Prostate gland (tissue), 2 donors: ENCODE results near the gene USP15. TPM values are rescaled to one million over a fixed set of nuclear protein-coding genes. Genes with fewer than 3 reads are reported as not detected.
A peak's percentile ranks its signal among the peaks of the same experiment; 100 is the strongest.

Source experiments
- DNase-seq: peaks from one replicate; pipeline ENCODE4 v3.0.0-alpha.2; 2019; ENCODE audit warnings: low spot score
- H3K27ac ChIP-seq, 2 donors: fragments of 200-600 bp; sonication (generic); 2 replicates each; pipeline ENCODE4 v1.5.1; 2017 to 2019
- H3K27me3 ChIP-seq: fragments of 200-600 bp; sonication (generic); replicated peaks from 2 replicates; pipeline ENCODE4 v1.5.1; 2019; ENCODE audit not compliant: insufficient read depth
- H3K36me3 ChIP-seq, 2 donors: fragments of 200-600 bp; sonication (generic); 1 replicate in 1 of 2; 2 replicates in 1 of 2; pipeline versions ENCODE4 v1.5.1 to v1.8.1; 2017 to 2019
- H3K4me1 ChIP-seq: fragments of 200-600 bp; sonication (generic); replicated peaks from 2 replicates; pipeline ENCODE4 v1.5.1; 2019
- H3K4me3 ChIP-seq, 2 donors: fragments of 200-600 bp; sonication (generic); 2 replicates each; pipeline ENCODE4 v1.5.1; 2017 to 2019
- H3K9me3 ChIP-seq: fragments of 200-600 bp; sonication (generic); 2 replicates; pipeline ENCODE4 v1.5.1; 2017
- POLR2A ChIP-seq: fragments of 450-650 bp; IDR thresholded peaks from one replicate; pipeline ENCODE4 v1.6.1; 2016; ENCODE audit warnings: antibody characterized with exemption, mild to moderate bottlenecking
- POLR2AphosphoS5 ChIP-seq: sonication (generic); formaldehyde crosslinking; IDR thresholded peaks from one replicate; pipeline ENCODE4 v1.6.1; 2017; ENCODE audit warnings: antibody characterized with exemption
- WGBS: methylation state at CpG from one replicate; pipeline ENCODE4 v1.1.5; 2018; 5-methylcytosine and 5-hydroxymethylcytosine counted together
- intact Hi-C: fragments of 100-400 bp; cut with DNase I; formaldehyde crosslinking; loops from one replicate; pipeline ENCODE4 v1.14.2; 2022
- total RNA-seq, 2 donors: library from RNA; depleted of rRNA; stranded (reverse); fragments of >200 nt; gene quantifications; one replicate each; pipeline ENCODE4 v1.1.0, GENCODE V29; 2016
- TF ChIP-seq, protein P1 (sequence below), 4 experiments: fragments of 200-600 bp in 2 of 4; fragments of 450-650 bp in 2 of 4; sonication (generic) in 2 of 4; IDR thresholded peaks; 1 replicate in 3 of 4; 2 replicates in 1 of 4; pipeline ENCODE4 v1.5.1; 2016 to 2019; ENCODE audit warnings: antibody characterized with exemption in 4 of 4, mild to moderate bottlenecking in 2 of 4, moderate library complexity in 2 of 4

The USP15 gene
- total RNA-seq, 2 donors from 2014 or later = 33.6 to 59.4 TPM

DNA sequence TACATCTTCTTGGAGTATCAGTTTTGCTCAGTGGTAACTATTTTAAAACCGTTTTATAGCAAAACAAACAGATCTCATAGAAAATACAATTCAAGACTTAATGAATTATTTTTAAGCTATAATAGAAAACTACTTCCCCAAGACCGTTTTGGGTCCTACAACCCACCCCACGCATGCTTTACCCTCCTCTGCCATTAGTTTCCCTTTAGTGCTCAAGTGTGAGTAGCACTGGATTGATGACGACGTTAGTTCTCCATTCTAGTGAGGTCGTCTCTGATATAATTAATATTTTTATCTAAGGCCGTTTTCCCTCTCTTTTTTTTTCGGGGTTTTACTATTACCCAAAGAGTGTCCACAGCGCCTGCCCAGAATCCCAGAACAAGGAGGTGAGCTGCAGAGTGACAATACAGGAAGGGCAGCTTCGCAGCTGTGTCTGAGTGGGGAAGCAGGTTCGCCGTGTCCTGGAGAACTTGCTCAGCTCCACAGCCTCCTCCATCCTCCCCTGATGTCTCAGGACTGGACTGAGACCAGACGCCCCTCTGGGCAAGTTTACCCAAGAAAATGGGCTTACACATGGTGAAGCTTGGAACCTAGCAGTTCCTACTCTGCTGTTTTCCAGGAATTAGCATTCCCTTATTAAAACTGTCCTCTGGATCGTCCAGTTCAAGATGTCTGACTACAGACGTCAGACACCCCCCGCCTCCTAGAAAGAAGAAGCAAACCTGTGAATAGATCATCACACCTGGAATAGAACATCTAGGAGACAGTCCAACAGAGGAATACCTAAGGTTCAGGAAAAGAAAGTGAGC is 174.5 kb downstream of the USP15 start:
- intact Hi-C loops = loop anchor here (5.0 to 10.0 kb wide), 2 partner anchors 150 to 363 kb away; no protein-coding TSS in a partner anchor
- TF ChIP-seq POLR2A (no peak), POLR2AphosphoS5 (no peak)
- TF ChIP-seq, protein P1, sequence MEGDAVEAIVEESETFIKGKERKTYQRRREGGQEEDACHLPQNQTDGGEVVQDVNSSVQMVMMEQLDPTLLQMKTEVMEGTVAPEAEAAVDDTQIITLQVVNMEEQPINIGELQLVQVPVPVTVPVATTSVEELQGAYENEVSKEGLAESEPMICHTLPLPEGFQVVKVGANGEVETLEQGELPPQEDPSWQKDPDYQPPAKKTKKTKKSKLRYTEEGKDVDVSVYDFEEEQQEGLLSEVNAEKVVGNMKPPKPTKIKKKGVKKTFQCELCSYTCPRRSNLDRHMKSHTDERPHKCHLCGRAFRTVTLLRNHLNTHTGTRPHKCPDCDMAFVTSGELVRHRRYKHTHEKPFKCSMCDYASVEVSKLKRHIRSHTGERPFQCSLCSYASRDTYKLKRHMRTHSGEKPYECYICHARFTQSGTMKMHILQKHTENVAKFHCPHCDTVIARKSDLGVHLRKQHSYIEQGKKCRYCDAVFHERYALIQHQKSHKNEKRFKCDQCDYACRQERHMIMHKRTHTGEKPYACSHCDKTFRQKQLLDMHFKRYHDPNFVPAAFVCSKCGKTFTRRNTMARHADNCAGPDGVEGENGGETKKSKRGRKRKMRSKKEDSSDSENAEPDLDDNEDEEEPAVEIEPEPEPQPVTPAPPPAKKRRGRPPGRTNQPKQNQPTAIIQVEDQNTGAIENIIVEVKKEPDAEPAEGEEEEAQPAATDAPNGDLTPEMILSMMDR (IDR thresholded peaks at IDR 0.05) = no peak

DNA sequence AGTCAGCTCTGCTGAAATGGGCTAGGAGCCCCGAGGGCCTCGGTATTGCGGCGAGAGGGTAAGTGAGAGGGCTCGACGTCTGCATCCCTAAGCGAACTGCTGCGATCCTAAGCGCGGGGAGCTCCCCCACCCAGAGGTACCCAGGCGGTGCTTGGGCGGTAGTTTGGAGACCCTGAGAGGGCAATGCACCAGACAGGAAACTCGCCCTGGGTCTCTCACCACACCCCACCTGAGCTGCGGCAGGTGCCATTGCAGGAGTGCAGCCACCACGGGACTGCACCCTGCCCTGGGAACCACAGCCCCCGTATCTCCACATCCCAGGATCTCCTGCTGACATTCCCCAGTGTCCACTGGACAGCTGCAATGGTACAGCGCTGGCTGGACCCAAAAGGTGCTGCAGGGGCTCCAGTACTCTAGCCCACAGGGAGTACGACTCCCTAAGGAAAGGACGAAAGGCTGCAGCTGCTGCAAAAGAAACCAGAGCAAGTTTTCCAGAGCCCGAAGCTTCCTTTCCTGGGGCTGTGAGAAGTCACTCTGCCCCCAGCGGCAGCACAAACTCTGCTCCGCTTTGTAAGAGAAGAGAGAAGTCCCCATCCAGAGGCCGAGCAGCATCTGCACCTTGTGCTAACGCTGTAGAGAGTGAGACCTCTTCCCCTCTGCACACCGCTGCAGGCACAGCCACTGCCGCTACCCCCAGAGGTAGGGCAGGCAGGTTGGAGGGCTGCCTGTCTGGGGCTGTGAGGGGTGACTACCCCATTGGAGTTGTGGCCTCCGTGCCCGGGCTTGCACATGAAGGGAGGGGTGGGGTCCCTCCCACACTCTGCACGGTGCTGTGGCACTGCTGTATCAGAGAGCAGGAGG is 175.3 kb downstream of the USP15 start:
- Histone ChIP-seq H3K4me1 (no peaks in the 10 kb centered on the region), H3K27ac (no peak overlapping the region), H3K9me3 (no peaks in the 10 kb centered on the region), H3K27me3 (no peaks in the 10 kb centered on the region), H3K4me3 (peak overlapping the region; percentile 30 to 31), H3K36me3 (no peaks in the 10 kb centered on the region)
- intact Hi-C loops = loop anchor here (5.0 to 10.0 kb wide), 2 partner anchors 149 to 362 kb away; no protein-coding TSS in a partner anchor
- DNase-seq = peak; percentile 49
- under 1% methylated on average over 28 of the region's 29 CpGs for WGBS
- no peak for TF ChIP-seq POLR2A
- TF ChIP-seq, protein P1 (IDR thresholded peaks at IDR 0.05) = peak in 2 of 4 experiments; percentile 32 to 38

More for the DNA sequence above, 174.5 kb downstream of the USP15 start:
- H3K36me3 ChIP-seq = no peaks in the 10 kb centered on the region
- H3K9me3 ChIP-seq = no peaks in the 10 kb centered on the region
- no peak overlapping the region for H3K27ac ChIP-seq
- DNase-seq = peak; percentile 40
- no peaks in the 10 kb centered on the region for H3K27me3 ChIP-seq
- H3K4me3 ChIP-seq = peak overlapping the region; percentile 30 to 31
- WGBS = 25% methylated on average over 16 of the region's 16 CpGs
- no peaks in the 10 kb centered on the region for H3K4me1 ChIP-seq

DNA sequence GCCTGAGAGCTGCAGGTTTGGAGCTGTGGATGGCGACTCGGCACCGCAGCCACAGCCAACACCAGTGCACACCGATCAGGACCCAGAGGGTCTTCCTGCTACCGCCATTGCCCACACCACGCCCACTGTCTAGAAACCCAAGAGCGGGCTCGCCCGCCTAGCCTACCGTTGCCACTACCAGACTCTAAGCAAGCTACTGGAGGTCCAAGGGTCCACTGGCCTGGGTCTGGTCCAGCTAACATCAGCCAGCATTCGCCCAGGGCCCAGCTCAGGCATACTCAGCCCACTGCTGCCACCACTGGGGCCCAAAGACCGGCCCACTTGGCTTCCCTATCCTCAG is 175.9 kb downstream of the USP15 start:
- TF ChIP-seq POLR2A (no peak), POLR2AphosphoS5 (no peak)
- TF ChIP-seq, protein P1 (IDR thresholded peaks at IDR 0.05) = no peak
- Histone ChIP-seq H3K36me3 (no peaks in the 10 kb centered on the region), H3K9me3 (no peaks in the 10 kb centered on the region), H3K27me3 (no peaks in the 10 kb centered on the region), H3K4me1 (no peaks in the 10 kb centered on the region), H3K27ac (no peak overlapping the region), H3K4me3 (no peak overlapping the region)
- intact Hi-C loops = loop anchor here (5.0 to 10.0 kb wide), 2 partner anchors 149 to 361 kb away; no protein-coding TSS in a partner anchor
- WGBS = 84% methylated on average over 12 of the region's 12 CpGs
- no peak for DNase-seq

DNA sequence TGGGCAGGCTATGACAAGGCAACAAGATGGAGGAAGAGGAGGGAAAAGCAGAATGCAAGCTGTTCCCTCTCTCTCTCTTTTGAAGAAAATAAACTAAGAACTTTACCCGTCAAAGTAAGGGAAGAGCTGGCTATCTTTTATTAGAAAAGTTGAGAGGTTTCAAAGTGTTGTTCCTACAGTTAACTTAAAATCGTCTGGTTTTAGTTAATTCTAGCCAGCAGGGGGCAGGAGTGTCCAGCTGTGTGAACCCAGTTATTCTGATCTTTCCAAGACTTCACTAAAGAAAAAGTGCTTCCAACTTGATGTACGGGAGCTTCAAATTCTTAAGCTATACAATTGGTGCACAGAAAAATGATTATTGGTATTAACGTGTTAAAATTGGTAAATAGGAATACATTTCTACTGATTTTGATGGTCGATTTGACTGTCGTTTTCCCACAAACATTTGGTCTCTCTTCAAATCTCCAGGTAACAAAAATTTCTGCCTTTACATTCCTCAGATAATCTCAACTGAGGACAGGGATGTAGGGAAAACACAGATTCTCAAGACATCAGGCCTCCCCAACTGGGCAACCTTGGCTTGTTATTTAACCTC is 178.0 kb downstream of the USP15 start:
- Histone ChIP-seq H3K27me3 (no peaks in the 10 kb centered on the region), H3K9me3 (no peaks in the 10 kb centered on the region), H3K4me1 (no peaks in the 10 kb centered on the region), H3K27ac (no peak overlapping the region), H3K4me3 (no peak overlapping the region), H3K36me3 (no peaks in the 10 kb centered on the region)
- intact Hi-C loops = loop anchor here (5.0 to 10.0 kb wide), 2 partner anchors 147 to 359 kb away; no protein-coding TSS in a partner anchor
- DNase-seq = peak; percentile 54
- 9% methylated on average over 6 of the region's 6 CpGs for WGBS
- TF ChIP-seq POLR2A (no peak), POLR2AphosphoS5 (peak; percentile 25)
- TF ChIP-seq, protein P1 (IDR thresholded peaks at IDR 0.05) = peak; percentile 39 to 77 (median 66)
